ENCODE results near the gene IFI27L2. TPM values are rescaled to one million over a fixed set of nuclear protein-coding genes. Genes with fewer than 3 reads are reported as not detected.

IFI27L2 gene
- total RNA-seq, 1 donor from 2014 or later = 28.5 TPM

- Mint-ChIP-seq H3K4me3 (no peak overlapping the region), H3K36me3 (no peaks in the 10 kb centered on the region), H3K9me3 (peaks cover 13% of the 10 kb centered on the region), H3K4me1 (no peaks in the 10 kb centered on the region), H3K27ac (no peak overlapping the region), H3K27me3 (ENCODE audit: low read depth) (peaks cover 68% of the 10 kb centered on the region)
- no peak for TF ChIP-seq CTCF (IDR thresholded peaks at IDR 0.05; ENCODE audit: unreplicated experiment)
- no peak for DNase-seq (ENCODE audit: low spot score in 2 of 2, unreplicated experiment in 2 of 2)
These were observed 23.3 kb upstream of the IFI27L2 start for GRCh38 chr14:94152676-94153075.

- Mint-ChIP-seq H3K27ac (no peak overlapping the region), H3K36me3 (no peaks in the 10 kb centered on the region), H3K4me3 (no peak overlapping the region), H3K4me1 (no peaks in the 10 kb centered on the region), H3K9me3 (peaks cover 7% of the 10 kb centered on the region), H3K27me3 (ENCODE audit: low read depth) (peaks cover 34% of the 10 kb centered on the region)
- no peak for DNase-seq (ENCODE audit: low spot score in 2 of 2, unreplicated experiment in 2 of 2)
- TF ChIP-seq CTCF (IDR thresholded peaks at IDR 0.05; ENCODE audit: unreplicated experiment) = no peak
These were observed 16.6 kb upstream of the IFI27L2 start for GRCh38 chr14:94145902-94146527.

- Mint-ChIP-seq H3K4me3 (no peak overlapping the region), H3K9me3 (peaks cover 7% of the 10 kb centered on the region)
- no peak for TF ChIP-seq CTCF (IDR thresholded peaks at IDR 0.05; ENCODE audit: unreplicated experiment)
These were observed 15.4 kb upstream of the IFI27L2 start for GRCh38 chr14:94144765-94145164.

GRCh38 chr14:94143711-94144110 is 14.3 kb upstream of the IFI27L2 start:
- Mint-ChIP-seq H3K4me3 (no peak overlapping the region), H3K36me3 (no peaks in the 10 kb centered on the region), H3K27ac (no peak overlapping the region), H3K27me3 (ENCODE audit: low read depth) (peaks cover 13% of the 10 kb centered on the region), H3K9me3 (peaks cover 3% of the 10 kb centered on the region), H3K4me1 (no peaks in the 10 kb centered on the region)
- no peak for TF ChIP-seq CTCF (IDR thresholded peaks at IDR 0.05; ENCODE audit: unreplicated experiment)
- DNase-seq (ENCODE audit: low spot score in 2 of 2, unreplicated experiment in 2 of 2) = no peak

More at GRCh38 chr14:94144765-94145164, 15.4 kb upstream of the IFI27L2 start:
- no peak overlapping the region for H3K27ac Mint-ChIP-seq
- peaks cover 21% of the 10 kb centered on the region for H3K27me3 Mint-ChIP-seq (ENCODE audit: low read depth)
- no peaks in the 10 kb centered on the region for H3K36me3 Mint-ChIP-seq
- no peak for DNase-seq (ENCODE audit: low spot score in 2 of 2, unreplicated experiment in 2 of 2)
- no peaks in the 10 kb centered on the region for H3K4me1 Mint-ChIP-seq

- H3K27me3 Mint-ChIP-seq (ENCODE audit: low read depth) = peaks cover 9% of the 10 kb centered on the region
- TF ChIP-seq CTCF (IDR thresholded peaks at IDR 0.05; ENCODE audit: unreplicated experiment) = peak; percentile 20
- H3K4me1 Mint-ChIP-seq = no peaks in the 10 kb centered on the region
- no peak overlapping the region for H3K4me3 Mint-ChIP-seq
- H3K36me3 Mint-ChIP-seq = no peaks in the 10 kb centered on the region
- H3K27ac Mint-ChIP-seq = no peak overlapping the region
- DNase-seq (ENCODE audit: low spot score in 2 of 2, unreplicated experiment in 2 of 2) = no peak
- peaks cover 2% of the 10 kb centered on the region for H3K9me3 Mint-ChIP-seq
These were observed 13.8 kb upstream of the IFI27L2 start for GRCh38 chr14:94143239-94143638.
